GM12878 (cell line): ENCODE data around the gene TTL.

Source experiments
- EP300 ChIP-seq, 2 experiments: fragments of 150-350 bp in 1 of 2; IDR thresholded peaks; 2 replicates each; pipeline ENCODE4 v1.6.1; 2011 to 2012; ENCODE audit warnings: low read depth in 2 of 2, low read length in 2 of 2, borderline replicate concordance in 1 of 2, improper control_type of control experiment in 1 of 2, inconsistent platforms in 1 of 2; ENCODE audit not compliant: control insufficient read depth in 1 of 2
- EZH2 ChIP-seq: IDR thresholded peaks from 2 replicates; pipeline ENCODE4 v1.6.1; 2012; ENCODE audit warnings: low read depth, mild to moderate bottlenecking, control low read depth, inconsistent platforms, low read length, borderline replicate concordance; ENCODE audit not compliant: control insufficient read depth
- JUNB ChIP-seq: IDR thresholded peaks from 2 replicates; pipeline ENCODE4 v1.6.1; 2016; ENCODE audit warnings: antibody characterized with exemption, mild to moderate bottlenecking
- KAT2A ChIP-seq: conservative IDR thresholded peaks from 2 replicates; pipeline ENCODE4 v1.6.1; 2011; ENCODE audit warnings: low read depth, low read length; ENCODE audit not compliant: control insufficient read depth
- MTA3 ChIP-seq: IDR thresholded peaks from 2 replicates; pipeline ENCODE4 v1.6.1; 2012; ENCODE audit warnings: low read length, inconsistent platforms, borderline replicate concordance
- SP1 ChIP-seq: IDR thresholded peaks from one replicate; pipeline ENCODE4 v1.6.1; 2011; ENCODE audit warnings: low read depth, low read length
- TF ChIP-seq, protein P1 (sequence below): IDR thresholded peaks from 2 replicates; pipeline ENCODE4 v1.6.1; 2012; ENCODE audit warnings: improper control_type of control experiment, low read depth, low read length; ENCODE audit not compliant: insufficient replicate concordance
- TF ChIP-seq, protein P2 (sequence below), 3 experiments: IDR thresholded peaks in 2 of 3; conservative IDR thresholded peaks in 1 of 3; 2 replicates each; pipeline ENCODE4 v1.5.1; 2011; ENCODE audit warnings: low read depth in 3 of 3, low read length in 3 of 3, mild to moderate bottlenecking in 3 of 3, control low read depth in 2 of 3, moderate library complexity in 2 of 3, inconsistent platforms in 1 of 3, mixed read lengths in 1 of 3; ENCODE audit not compliant: control insufficient read depth in 2 of 3, insufficient read depth in 1 of 3; ENCODE audit errors: extremely low read depth in 1 of 3
- TF ChIP-seq, protein P3 (sequence below): IDR thresholded peaks from 2 replicates; pipeline ENCODE4 v1.6.1; 2011; ENCODE audit warnings: mild to moderate bottlenecking, low read depth, low read length, moderate library complexity; ENCODE audit not compliant: insufficient replicate concordance

DNA sequence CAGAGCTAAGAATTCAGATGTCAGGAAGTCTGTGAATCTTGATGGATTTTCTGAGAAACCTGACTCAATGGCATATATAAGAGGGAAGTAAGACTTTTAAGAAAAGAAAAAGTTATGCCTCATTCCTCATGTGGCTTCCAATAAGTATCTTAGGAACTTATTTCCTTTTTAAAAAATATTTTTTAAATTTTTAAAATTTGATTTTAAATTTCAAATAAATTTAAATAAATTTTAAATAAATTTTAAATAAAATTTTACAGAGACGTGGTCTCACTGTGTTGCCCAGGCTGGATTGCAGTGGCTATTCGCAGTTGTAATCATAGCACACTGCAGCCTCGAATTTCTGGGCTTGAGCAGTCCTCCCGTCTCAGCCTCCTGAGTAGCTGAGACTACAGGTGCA lies 48.8 kb downstream of the TTL start:
- TF ChIP-seq EZH2 (no peak), EP300 (IDR thresholded peaks at IDR 0.05; ENCODE audit: borderline replicate concordance in 1 of 2, control insufficient read depth in 1 of 2, low read depth in 2 of 2, low read length in 2 of 2) (no peak), JUNB (no peak), MTA3 (no peak), KAT2A (no peak), SP1 (no peak)
- TF ChIP-seq, protein P1, sequence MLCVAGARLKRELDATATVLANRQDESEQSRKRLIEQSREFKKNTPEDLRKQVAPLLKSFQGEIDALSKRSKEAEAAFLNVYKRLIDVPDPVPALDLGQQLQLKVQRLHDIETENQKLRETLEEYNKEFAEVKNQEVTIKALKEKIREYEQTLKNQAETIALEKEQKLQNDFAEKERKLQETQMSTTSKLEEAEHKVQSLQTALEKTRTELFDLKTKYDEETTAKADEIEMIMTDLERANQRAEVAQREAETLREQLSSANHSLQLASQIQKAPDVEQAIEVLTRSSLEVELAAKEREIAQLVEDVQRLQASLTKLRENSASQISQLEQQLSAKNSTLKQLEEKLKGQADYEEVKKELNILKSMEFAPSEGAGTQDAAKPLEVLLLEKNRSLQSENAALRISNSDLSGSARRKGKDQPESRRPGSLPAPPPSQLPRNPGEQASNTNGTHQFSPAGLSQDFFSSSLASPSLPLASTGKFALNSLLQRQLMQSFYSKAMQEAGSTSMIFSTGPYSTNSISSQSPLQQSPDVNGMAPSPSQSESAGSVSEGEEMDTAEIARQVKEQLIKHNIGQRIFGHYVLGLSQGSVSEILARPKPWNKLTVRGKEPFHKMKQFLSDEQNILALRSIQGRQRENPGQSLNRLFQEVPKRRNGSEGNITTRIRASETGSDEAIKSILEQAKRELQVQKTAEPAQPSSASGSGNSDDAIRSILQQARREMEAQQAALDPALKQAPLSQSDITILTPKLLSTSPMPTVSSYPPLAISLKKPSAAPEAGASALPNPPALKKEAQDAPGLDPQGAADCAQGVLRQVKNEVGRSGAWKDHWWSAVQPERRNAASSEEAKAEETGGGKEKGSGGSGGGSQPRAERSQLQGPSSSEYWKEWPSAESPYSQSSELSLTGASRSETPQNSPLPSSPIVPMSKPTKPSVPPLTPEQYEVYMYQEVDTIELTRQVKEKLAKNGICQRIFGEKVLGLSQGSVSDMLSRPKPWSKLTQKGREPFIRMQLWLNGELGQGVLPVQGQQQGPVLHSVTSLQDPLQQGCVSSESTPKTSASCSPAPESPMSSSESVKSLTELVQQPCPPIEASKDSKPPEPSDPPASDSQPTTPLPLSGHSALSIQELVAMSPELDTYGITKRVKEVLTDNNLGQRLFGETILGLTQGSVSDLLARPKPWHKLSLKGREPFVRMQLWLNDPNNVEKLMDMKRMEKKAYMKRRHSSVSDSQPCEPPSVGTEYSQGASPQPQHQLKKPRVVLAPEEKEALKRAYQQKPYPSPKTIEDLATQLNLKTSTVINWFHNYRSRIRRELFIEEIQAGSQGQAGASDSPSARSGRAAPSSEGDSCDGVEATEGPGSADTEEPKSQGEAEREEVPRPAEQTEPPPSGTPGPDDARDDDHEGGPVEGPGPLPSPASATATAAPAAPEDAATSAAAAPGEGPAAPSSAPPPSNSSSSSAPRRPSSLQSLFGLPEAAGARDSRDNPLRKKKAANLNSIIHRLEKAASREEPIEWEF: no peak
- TF ChIP-seq, protein P2, sequence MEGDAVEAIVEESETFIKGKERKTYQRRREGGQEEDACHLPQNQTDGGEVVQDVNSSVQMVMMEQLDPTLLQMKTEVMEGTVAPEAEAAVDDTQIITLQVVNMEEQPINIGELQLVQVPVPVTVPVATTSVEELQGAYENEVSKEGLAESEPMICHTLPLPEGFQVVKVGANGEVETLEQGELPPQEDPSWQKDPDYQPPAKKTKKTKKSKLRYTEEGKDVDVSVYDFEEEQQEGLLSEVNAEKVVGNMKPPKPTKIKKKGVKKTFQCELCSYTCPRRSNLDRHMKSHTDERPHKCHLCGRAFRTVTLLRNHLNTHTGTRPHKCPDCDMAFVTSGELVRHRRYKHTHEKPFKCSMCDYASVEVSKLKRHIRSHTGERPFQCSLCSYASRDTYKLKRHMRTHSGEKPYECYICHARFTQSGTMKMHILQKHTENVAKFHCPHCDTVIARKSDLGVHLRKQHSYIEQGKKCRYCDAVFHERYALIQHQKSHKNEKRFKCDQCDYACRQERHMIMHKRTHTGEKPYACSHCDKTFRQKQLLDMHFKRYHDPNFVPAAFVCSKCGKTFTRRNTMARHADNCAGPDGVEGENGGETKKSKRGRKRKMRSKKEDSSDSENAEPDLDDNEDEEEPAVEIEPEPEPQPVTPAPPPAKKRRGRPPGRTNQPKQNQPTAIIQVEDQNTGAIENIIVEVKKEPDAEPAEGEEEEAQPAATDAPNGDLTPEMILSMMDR (IDR thresholded peaks at IDR 0.05 in 2 of 3, conservative IDR thresholded peaks at IDR 0.05 in 1 of 3; ENCODE audit: control insufficient read depth in 2 of 3, extremely low read depth in 1 of 3, insufficient read depth in 1 of 3, low read depth in 3 of 3, low read length in 3 of 3): no peak
- TF ChIP-seq, protein P3, sequence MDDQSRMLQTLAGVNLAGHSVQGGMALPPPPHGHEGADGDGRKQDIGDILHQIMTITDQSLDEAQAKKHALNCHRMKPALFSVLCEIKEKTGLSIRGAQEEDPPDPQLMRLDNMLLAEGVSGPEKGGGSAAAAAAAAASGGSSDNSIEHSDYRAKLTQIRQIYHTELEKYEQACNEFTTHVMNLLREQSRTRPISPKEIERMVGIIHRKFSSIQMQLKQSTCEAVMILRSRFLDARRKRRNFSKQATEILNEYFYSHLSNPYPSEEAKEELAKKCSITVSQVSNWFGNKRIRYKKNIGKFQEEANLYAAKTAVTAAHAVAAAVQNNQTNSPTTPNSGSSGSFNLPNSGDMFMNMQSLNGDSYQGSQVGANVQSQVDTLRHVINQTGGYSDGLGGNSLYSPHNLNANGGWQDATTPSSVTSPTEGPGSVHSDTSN: no peak
